Measurements from ENCODE around the gene CARM1.
"Not testable (repeated sequence)": the region's sequence is repeated elsewhere in the genome, so short reads cannot be mapped to it uniquely, and the experiment has no call there.

Gene CARM1

GRCh38 chr19:10876459-10877240 is 5.3 kb downstream of the CARM1 start:
- DNase-seq: no peak

GRCh38 chr19:10877608-10878007 is 6.3 kb downstream of the CARM1 start:
- DNase-seq: not testable (repeated sequence)

GRCh38 chr19:10878253-10878652 is 6.9 kb downstream of the CARM1 start:
- no peak for DNase-seq

- peak in 1 of 3 experiments; percentile 24 for DNase-seq
These were observed 10.2 kb downstream of the CARM1 start for GRCh38 chr19:10881403-10882107.

- no peak for DNase-seq
These were observed 10.7 kb downstream of the CARM1 start for GRCh38 chr19:10882108-10882457.

GRCh38 chr19:10884274-10884673 is 12.9 kb downstream of the CARM1 start:
- DNase-seq: no peak

GRCh38 chr19:10885201-10886169 is 14.1 kb downstream of the CARM1 start:
- peak in 1 of 3 experiments; percentile 30 for DNase-seq

GRCh38 chr19:10887616-10888367 is 16.4 kb downstream of the CARM1 start:
- DNase-seq: no peak

GRCh38 chr19:10888421-10888866 is 17.1 kb downstream of the CARM1 start:
- DNase-seq: peak in 2 of 3 experiments; percentile 91 to 95

GRCh38 chr19:10889880-10890279 is 18.5 kb downstream of the CARM1 start:
- no peak for DNase-seq

GRCh38 chr19:10891405-10892086 is 20.2 kb downstream of the CARM1 start:
- DNase-seq: peak; percentile 58 to 89 (median 81)

GRCh38 chr19:10892256-10892655 is 20.9 kb downstream of the CARM1 start:
- peak; percentile 4 to 73 (median 71) for DNase-seq

GRCh38 chr19:10894911-10895213 is 23.5 kb downstream of the CARM1 start:
- peak in 1 of 3 experiments; percentile 22 for DNase-seq

- no peak for DNase-seq
These were observed 24.0 kb downstream of the CARM1 start for GRCh38 chr19:10895363-10895762.

- no peak for DNase-seq
These were observed 24.6 kb downstream of the CARM1 start for GRCh38 chr19:10895920-10896319.

- peak; percentile 2 to 60 (median 17) for DNase-seq
These were observed 25.6 kb downstream of the CARM1 start for GRCh38 chr19:10896851-10897526.

GRCh38 chr19:10898633-10899032 is 27.3 kb downstream of the CARM1 start:
- peak in 1 of 3 experiments; percentile 28 for DNase-seq

GRCh38 chr19:10899151-10899653 is 27.8 kb downstream of the CARM1 start:
- DNase-seq: peak in 2 of 3 experiments; percentile 55 to 71

GRCh38 chr19:10907925-10908324 is 36.6 kb downstream of the CARM1 start:
- no peak for DNase-seq

- no peak for DNase-seq
These were observed 37.1 kb downstream of the CARM1 start for GRCh38 chr19:10908380-10908960.
